Testis (tissue), 2 donors: ENCODE data around the gene ARHGAP44.

Experiments
- POLR2A ChIP-seq: fragments of 450-650 bp; IDR thresholded peaks from one replicate; pipeline ENCODE4 v1.6.1; 2017; ENCODE audit warnings: antibody characterized with exemption, mild to moderate bottlenecking, moderate library complexity
- TF ChIP-seq, protein P1 (sequence below), 3 experiments: fragments of 450-650 bp in 2 of 3; fragments of 200-600 bp in 1 of 3; sonication (generic) in 1 of 3; IDR thresholded peaks; one replicate each; pipeline ENCODE4 v1.5.1; 2016 to 2019; ENCODE audit warnings: antibody characterized with exemption in 3 of 3, mild to moderate bottlenecking in 2 of 3, moderate library complexity in 1 of 3

DNA sequence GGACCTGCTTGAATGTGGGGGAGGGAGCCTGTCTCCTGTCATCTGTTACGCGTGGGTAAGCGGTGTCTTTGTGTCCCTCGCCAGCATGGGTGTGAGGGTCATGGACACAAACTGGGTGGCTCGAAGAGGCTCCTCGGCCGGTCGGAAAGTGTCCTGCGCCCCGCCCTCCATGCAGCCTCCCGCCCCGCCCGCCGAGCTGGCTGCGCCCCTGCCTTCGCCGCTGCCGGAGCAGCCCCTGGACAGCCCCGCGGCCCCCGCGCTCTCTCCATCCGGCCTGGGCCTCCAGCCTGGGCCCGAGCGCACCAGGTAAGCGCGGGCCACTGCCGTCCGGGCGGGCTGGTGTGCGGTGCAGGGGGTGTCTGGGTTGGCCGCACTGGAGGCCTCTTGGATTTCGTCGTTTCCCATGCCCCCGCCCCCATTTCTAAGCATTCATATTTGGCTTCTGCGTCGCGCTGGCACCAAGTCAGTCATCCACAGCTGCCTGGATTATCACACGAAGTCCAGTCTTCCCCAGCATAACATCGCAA lies 184.8 kb downstream of the ARHGAP44 start:
- TF ChIP-seq, protein P1, sequence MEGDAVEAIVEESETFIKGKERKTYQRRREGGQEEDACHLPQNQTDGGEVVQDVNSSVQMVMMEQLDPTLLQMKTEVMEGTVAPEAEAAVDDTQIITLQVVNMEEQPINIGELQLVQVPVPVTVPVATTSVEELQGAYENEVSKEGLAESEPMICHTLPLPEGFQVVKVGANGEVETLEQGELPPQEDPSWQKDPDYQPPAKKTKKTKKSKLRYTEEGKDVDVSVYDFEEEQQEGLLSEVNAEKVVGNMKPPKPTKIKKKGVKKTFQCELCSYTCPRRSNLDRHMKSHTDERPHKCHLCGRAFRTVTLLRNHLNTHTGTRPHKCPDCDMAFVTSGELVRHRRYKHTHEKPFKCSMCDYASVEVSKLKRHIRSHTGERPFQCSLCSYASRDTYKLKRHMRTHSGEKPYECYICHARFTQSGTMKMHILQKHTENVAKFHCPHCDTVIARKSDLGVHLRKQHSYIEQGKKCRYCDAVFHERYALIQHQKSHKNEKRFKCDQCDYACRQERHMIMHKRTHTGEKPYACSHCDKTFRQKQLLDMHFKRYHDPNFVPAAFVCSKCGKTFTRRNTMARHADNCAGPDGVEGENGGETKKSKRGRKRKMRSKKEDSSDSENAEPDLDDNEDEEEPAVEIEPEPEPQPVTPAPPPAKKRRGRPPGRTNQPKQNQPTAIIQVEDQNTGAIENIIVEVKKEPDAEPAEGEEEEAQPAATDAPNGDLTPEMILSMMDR (IDR thresholded peaks at IDR 0.05) = no peak
- no peak for TF ChIP-seq POLR2A
